ENCODE results near the gene APOC4. TPM values are rescaled to one million over a fixed set of nuclear protein-coding genes. Genes with fewer than 3 reads are reported as not detected.
"Not testable (repeated sequence)": the region's sequence is repeated elsewhere in the genome, so short reads cannot be mapped to it uniquely, and the experiment has no call there.

APOC4 gene
- total RNA-seq, 2 donors from 2014 or later: not detected

- Histone ChIP-seq H3K4me1 (no peaks in the 10 kb centered on the region), H3K36me3 (no peaks in the 10 kb centered on the region), H3K27me3 (peaks cover 8% of the 10 kb centered on the region), H3K9me3 (no peaks in the 10 kb centered on the region), H3K9ac (ENCODE audit: low read depth in 2 of 2, low read length in 2 of 2) (peak within 1 kb of the TSS; percentile 23 to 50), H3K27ac (no peak within 1 kb of the TSS), H3K4me3 (peak within 1 kb of the TSS; percentile 14)
- TF ChIP-seq CTCF (IDR thresholded peaks at IDR 0.05): no peak
- intact Hi-C loops (cut with DNase I): no loop called here
- no peak for DNase-seq
These were observed 36.4 kb upstream of the APOC4 start, which contains the start of gene APOE for GRCh38 chr19:44905437-44906160. Gene APOE (plus strand): TSS chr19:44905796. CDS start chr19:44906625, 829 bp downstream.

DNA sequence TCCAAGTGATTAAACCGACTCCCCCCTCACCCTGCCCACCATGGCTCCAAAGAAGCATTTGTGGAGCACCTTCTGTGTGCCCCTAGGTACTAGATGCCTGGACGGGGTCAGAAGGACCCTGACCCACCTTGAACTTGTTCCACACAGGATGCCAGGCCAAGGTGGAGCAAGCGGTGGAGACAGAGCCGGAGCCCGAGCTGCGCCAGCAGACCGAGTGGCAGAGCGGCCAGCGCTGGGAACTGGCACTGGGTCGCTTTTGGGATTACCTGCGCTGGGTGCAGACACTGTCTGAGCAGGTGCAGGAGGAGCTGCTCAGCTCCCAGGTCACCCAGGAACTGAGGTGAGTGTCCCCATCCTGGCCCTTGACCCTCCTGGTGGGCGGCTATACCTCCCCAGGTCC is 34.4 kb upstream of the APOC4 start:
- no peak for DNase-seq
- Histone ChIP-seq H3K4me1 (no peaks in the 10 kb centered on the region), H3K9ac (ENCODE audit: low read depth in 2 of 2, low read length in 2 of 2) (no peak overlapping the region), H3K27me3 (peaks cover 8% of the 10 kb centered on the region), H3K9me3 (no peaks in the 10 kb centered on the region), H3K4me3 (no peak overlapping the region), H3K27ac (no peak overlapping the region), H3K36me3 (no peaks in the 10 kb centered on the region)
- TF ChIP-seq CTCF (IDR thresholded peaks at IDR 0.05): no peak
- intact Hi-C loops (cut with DNase I): no loop called here

GRCh38 chr19:44908074-44908835 is 33.8 kb upstream of the APOC4 start:
- no peak for TF ChIP-seq CTCF (IDR thresholded peaks at IDR 0.05)
- no peak for DNase-seq
- H3K4me1 ChIP-seq: no peaks in the 10 kb centered on the region
- intact Hi-C loops (cut with DNase I): no loop called here
- no peaks in the 10 kb centered on the region for H3K9me3 ChIP-seq
- H3K4me3 ChIP-seq: no peak overlapping the region
- peaks cover 8% of the 10 kb centered on the region for H3K27me3 ChIP-seq
- no peaks in the 10 kb centered on the region for H3K36me3 ChIP-seq
- H3K9ac ChIP-seq (ENCODE audit: low read depth in 2 of 2, low read length in 2 of 2): no peak overlapping the region
- no peak overlapping the region for H3K27ac ChIP-seq

DNA sequence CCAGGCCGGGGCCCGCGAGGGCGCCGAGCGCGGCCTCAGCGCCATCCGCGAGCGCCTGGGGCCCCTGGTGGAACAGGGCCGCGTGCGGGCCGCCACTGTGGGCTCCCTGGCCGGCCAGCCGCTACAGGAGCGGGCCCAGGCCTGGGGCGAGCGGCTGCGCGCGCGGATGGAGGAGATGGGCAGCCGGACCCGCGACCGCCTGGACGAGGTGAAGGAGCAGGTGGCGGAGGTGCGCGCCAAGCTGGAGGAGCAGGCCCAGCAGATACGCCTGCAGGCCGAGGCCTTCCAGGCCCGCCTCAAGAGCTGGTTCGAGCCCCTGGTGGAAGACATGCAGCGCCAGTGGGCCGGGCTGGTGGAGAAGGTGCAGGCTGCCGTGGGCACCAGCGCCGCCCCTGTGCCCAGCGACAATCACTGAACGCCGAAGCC is 33.2 kb upstream of the APOC4 start:
- Histone ChIP-seq H3K9ac (ENCODE audit: low read depth in 2 of 2, low read length in 2 of 2) (no peak overlapping the region), H3K36me3 (no peaks in the 10 kb centered on the region), H3K4me1 (no peaks in the 10 kb centered on the region), H3K27me3 (peaks cover 8% of the 10 kb centered on the region), H3K27ac (no peak overlapping the region), H3K9me3 (no peaks in the 10 kb centered on the region), H3K4me3 (no peak overlapping the region)
- intact Hi-C loops (cut with DNase I): no loop called here
- TF ChIP-seq CTCF (IDR thresholded peaks at IDR 0.05): no peak
- DNase-seq: no peak

- intact Hi-C loops (cut with DNase I): no loop called here
- Histone ChIP-seq H3K4me3 (no peak overlapping the region), H3K27me3 (peaks cover 8% of the 10 kb centered on the region), H3K36me3 (no peaks in the 10 kb centered on the region), H3K27ac (no peak overlapping the region), H3K4me1 (no peaks in the 10 kb centered on the region), H3K9ac (ENCODE audit: low read depth in 2 of 2, low read length in 2 of 2) (no peak overlapping the region), H3K9me3 (no peaks in the 10 kb centered on the region)
- no peak for TF ChIP-seq CTCF (IDR thresholded peaks at IDR 0.05)
- DNase-seq: no peak
These were observed 32.3 kb upstream of the APOC4 start for GRCh38 chr19:44909775-44910174.

GRCh38 chr19:44911896-44912295 is 30.1 kb upstream of the APOC4 start:
- H3K4me1 ChIP-seq; H3K9me3 ChIP-seq; H3K27ac ChIP-seq; H3K9ac ChIP-seq (ENCODE audit: low read depth in 2 of 2, low read length in 2 of 2); DNase-seq; H3K27me3 ChIP-seq; H3K4me3 ChIP-seq; H3K36me3 ChIP-seq; intact Hi-C loops (cut with DNase I): not testable (repeated sequence)

Measured in colonic mucosa (tissue), 4 donors.